ENCODE data around the gene EPO.

Gene EPO

DNA sequence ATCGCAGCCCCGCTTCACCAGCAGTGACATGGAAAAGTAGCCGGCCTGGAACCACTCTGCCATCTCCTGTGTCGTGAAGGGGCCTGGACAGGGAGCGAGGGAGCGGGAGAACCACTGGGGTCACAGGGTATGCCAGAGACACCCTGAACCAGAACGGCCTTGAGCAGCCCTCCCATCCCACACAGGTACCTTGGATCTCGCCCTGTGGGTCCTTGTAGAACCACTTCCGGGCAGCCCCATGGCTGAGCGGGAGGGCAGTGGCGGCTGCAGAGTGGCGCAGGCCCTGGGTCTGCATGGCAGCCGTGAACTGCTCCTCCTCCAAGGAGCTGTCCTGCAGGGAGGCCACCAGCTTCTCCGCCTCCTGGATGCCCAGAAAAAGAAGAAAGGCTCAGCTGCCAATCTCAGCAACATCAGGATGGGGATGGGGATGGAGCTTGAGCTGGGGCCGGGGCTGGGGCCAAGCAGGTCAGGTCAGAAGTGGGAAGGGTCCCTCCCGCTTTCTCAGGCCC is 35.7 kb upstream of the EPO start:
- FAIRE-seq, result no peak

DNA sequence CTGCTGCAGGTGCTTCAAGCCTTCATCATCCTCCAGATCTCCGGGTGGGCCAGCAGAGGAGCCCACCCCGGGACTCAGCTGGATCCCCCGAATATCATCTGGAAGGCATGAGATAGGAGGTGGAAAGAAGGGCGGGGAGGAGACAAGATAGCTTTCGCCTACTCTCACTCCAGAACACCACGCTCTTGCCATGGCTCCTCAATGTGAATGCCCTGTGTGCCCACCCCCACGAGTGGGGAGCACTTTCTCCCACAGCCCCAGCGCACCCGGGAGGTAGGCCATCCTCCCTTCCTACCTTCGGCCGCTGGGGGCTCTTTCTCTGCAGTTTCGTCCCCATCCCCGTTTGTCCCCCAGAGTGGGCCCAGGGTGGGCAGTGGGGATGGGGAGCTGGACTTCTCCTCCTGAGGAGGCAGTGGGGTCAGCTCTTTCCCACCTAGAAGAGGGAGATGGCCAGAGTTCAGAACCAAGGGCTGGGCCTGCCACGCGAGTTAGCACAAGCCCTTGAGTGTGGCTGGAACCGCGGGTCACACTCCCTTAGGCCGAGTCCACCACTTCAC is 35.1 kb upstream of the EPO start:
- TF ChIP-seq, protein P1, sequence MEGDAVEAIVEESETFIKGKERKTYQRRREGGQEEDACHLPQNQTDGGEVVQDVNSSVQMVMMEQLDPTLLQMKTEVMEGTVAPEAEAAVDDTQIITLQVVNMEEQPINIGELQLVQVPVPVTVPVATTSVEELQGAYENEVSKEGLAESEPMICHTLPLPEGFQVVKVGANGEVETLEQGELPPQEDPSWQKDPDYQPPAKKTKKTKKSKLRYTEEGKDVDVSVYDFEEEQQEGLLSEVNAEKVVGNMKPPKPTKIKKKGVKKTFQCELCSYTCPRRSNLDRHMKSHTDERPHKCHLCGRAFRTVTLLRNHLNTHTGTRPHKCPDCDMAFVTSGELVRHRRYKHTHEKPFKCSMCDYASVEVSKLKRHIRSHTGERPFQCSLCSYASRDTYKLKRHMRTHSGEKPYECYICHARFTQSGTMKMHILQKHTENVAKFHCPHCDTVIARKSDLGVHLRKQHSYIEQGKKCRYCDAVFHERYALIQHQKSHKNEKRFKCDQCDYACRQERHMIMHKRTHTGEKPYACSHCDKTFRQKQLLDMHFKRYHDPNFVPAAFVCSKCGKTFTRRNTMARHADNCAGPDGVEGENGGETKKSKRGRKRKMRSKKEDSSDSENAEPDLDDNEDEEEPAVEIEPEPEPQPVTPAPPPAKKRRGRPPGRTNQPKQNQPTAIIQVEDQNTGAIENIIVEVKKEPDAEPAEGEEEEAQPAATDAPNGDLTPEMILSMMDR (IDR thresholded peaks at IDR 0.05; ENCODE audit: insufficient read depth, missing control alignments), result no peak
- peak; percentile 12 for DNase-seq (ENCODE audit: insufficient read length, low spot score)
- no peak for FAIRE-seq

More for the DNA sequence above, 35.7 kb upstream of the EPO start:
- peak; percentile 3 for DNase-seq (ENCODE audit: insufficient read length, low spot score)
- TF ChIP-seq, protein P1 (IDR thresholded peaks at IDR 0.05; ENCODE audit: insufficient read depth, missing control alignments), result no peak

DNA sequence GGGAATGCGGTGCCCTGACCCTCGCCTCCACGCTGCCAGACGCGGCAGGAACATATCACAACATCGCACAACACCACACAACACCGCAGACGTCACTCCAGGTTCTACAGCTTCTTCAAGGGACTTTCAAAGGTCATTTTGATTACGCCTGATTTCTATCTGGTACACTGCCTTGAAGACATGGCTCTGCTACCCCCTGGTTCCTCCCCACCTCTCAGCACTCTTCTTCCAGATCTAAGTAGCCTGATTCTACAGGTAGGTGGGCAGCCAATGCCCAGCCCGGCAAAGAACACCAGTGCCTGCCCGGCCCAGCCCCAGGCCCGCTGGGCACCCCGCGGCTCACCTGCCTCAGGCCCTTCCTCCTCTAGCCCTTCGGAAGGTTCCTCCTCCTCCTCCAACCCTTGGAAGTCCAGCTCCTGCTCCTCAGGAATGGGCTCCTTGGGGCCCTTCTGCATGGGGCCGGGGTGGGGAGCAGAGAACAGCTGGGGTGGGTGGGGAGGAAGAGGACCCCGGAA is 34.6 kb upstream of the EPO start:
- no peak for FAIRE-seq
- TF ChIP-seq, protein P1 (IDR thresholded peaks at IDR 0.05; ENCODE audit: insufficient read depth, missing control alignments), result no peak
- DNase-seq (ENCODE audit: insufficient read length, low spot score), result peak; percentile 10

DNA sequence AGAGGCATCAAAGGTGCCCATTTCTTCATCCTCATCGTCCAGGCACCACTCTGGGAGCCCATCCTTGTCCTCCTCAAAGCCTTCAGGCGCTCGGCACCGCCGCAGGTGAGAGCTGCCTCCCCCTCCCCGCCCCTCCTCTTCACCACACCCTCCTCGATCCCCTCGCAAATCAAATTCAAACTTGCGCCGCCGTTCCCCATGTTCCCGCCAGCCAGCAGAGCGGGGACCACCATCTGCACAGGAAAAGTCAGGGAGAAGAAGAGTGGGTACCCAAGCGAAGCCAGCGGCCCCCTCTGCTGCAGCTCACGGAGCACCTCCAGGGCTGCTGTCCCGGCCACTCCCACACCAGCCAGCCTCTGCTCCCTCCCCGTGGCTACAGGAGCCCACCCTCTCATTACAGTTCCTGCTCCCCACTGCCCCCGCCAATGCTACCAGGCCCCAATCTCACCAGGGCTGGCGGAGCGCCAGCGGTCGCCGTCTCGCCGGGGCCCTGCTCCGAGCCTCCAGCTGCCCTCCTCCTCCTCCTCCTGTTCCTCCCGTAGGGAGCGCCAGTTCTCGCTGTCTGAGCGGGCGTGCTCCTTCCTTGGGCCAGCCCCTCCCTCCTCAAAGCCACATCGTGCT is 34.0 kb upstream of the EPO start:
- DNase-seq (ENCODE audit: insufficient read length, low spot score), result peak; percentile 11
- TF ChIP-seq, protein P1 (IDR thresholded peaks at IDR 0.05; ENCODE audit: insufficient read depth, missing control alignments), result no peak
- FAIRE-seq, result no peak

DNA sequence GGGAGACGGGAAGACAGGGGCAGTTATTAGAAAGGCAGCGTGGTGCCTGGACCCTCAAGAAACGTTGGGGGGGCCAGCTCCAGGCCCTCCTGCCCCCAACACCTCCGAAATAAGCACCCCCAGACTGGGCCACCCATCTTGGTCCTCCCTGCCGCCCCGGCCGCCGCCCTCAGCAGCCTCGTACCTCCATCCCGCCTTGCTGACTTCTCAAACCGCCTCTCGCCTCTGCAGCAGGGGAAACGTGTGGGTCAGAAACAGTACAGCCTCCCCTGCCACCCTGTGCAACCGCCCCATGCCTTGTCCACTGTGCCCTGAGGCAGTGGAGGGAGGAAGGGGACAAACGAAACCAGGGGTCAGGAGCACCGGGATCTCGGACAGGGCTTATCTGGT is 33.5 kb upstream of the EPO start:
- TF ChIP-seq, protein P1 (IDR thresholded peaks at IDR 0.05; ENCODE audit: insufficient read depth, missing control alignments), result no peak
- FAIRE-seq (no peak), DNase-seq (ENCODE audit: insufficient read length, low spot score) (peak; percentile 1)

DNA sequence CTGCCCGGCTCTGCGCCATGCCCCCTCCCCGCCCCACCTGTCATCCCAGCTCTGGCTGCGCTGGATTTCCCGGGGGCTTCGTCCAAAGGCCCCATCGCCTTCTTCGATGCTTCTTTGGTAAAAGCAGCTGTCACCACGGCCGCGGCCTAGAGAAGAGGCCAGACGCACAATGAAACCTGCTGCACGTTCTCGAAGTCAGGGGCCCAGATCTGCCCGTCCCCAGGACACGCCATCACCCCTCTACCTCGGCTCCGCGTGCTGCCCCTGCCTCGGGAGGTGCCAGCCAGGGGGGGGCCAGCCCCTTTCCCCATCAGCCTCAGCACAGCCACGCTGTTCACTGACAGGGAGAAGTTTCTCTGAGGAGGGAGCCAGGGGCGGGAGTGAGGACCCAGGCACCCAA is 33.0 kb upstream of the EPO start:
- FAIRE-seq (no peak), DNase-seq (ENCODE audit: insufficient read length, low spot score) (peak; percentile 1)
- TF ChIP-seq, protein P1 (IDR thresholded peaks at IDR 0.05; ENCODE audit: insufficient read depth, missing control alignments), result no peak

DNA sequence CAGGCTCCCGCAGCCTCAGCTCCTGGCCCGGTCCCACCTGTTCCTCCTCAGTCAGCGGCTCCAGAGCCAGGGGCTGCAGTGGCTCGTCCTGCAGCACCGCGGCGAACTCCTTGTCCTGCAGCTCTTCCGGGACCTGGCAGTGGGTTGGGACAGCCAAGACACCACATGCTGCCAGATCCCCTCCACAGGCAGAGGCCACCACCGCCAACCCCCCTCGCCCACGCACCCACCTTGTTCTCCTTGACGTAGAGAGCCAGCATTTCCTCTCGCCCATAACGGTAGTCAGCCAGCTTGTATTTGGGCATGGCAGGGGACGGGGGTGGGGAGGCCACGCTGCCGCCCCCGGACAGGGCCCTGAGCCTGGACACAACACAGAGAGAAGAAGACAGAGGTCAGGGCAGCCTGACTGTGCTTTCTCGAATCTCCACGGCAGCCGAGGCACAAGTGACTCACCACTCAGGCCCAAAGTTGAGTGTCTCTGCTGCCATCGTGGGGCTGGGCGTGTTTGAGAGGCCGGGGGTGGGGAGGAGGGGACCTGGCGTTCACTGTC is 32.4 kb upstream of the EPO start:
- TF ChIP-seq, protein P1 (IDR thresholded peaks at IDR 0.05; ENCODE audit: insufficient read depth, missing control alignments), result no peak
- DNase-seq (ENCODE audit: insufficient read length, low spot score) (peak; percentile 7), FAIRE-seq (no peak)

All from D721Med (cell line).